Esophagus muscularis mucosa (tissue), 4 donors: Measurements from ENCODE around the gene FALEC. TPM values are rescaled to one million over a fixed set of nuclear protein-coding genes. Genes with fewer than 3 reads are reported as not detected.

Source experiments
- DNase-seq: peaks from one replicate; pipeline ENCODE4 v3.0.0-alpha.2; 2017; ENCODE audit errors: extremely low spot score
- H3K27ac ChIP-seq, 4 donors: fragments of 200-600 bp; sonication (generic); replicated peaks in 1 of 4; 1 replicate in 3 of 4; 2 replicates in 1 of 4; pipeline ENCODE4 v1.5.1; 2016 to 2019; ENCODE audit warnings: mild to moderate bottlenecking in 1 of 4
- H3K27me3 ChIP-seq, 4 donors: fragments of 200-600 bp; sonication (generic); one replicate each; pipeline versions ENCODE4 v1.5.1 to v1.6.0; 2016 to 2019
- H3K36me3 ChIP-seq, 4 donors: fragments of 200-600 bp; sonication (generic); one replicate each; pipeline ENCODE4 v1.5.1; 2016 to 2019
- H3K4me1 ChIP-seq, 4 donors: fragments of 200-600 bp; sonication (generic); one replicate each; pipeline ENCODE4 v1.5.1; 2016 to 2019
- H3K4me3 ChIP-seq, 4 donors: fragments of 200-600 bp; sonication (generic); 1 replicate in 2 of 4; 2 replicates in 2 of 4; pipeline ENCODE4 v1.5.1; 2016 to 2019; ENCODE audit warnings: mild to moderate bottlenecking in 4 of 4, moderate library complexity in 1 of 4
- H3K9me3 ChIP-seq, 4 donors: fragments of 200-600 bp; sonication (generic); 1 replicate in 3 of 4; 2 replicates in 1 of 4; pipeline ENCODE4 v1.5.1; 2016 to 2019
- EP300 ChIP-seq: sonication (generic); formaldehyde crosslinking; IDR thresholded peaks from one replicate; pipeline ENCODE4 v1.6.1; 2017; ENCODE audit warnings: antibody characterized with exemption
- POLR2A ChIP-seq: fragments of 450-650 bp; IDR thresholded peaks from one replicate; pipeline ENCODE4 v1.6.1; 2017; ENCODE audit warnings: antibody characterized with exemption, moderate library complexity, mild to moderate bottlenecking, low read depth
- POLR2AphosphoS5 ChIP-seq, 2 donors: sonication (generic); formaldehyde crosslinking; IDR thresholded peaks; one replicate each; pipeline ENCODE4 v1.6.1; 2017; ENCODE audit warnings: antibody characterized with exemption in 2 of 2
- WGBS: methylation state at CpG from one replicate; pipeline ENCODE4 v1.1.5; 2018; 5-methylcytosine and 5-hydroxymethylcytosine counted together
- intact Hi-C: fragments of 100-400 bp; cut with DNase I; formaldehyde crosslinking; loops from one replicate; pipeline ENCODE4 v1.15.1; 2023
- total RNA-seq, 4 donors: library from RNA; depleted of rRNA; stranded (reverse); fragments of >200 nt; gene quantifications; one replicate each; pipeline versions ENCODE4 v1.1.0 to v1.2.1, GENCODE V29; 2016
- TF ChIP-seq, protein P1 (sequence below), 3 experiments: fragments of 200-600 bp in 2 of 3; fragments of 450-650 bp in 1 of 3; sonication (generic) in 2 of 3; IDR thresholded peaks; one replicate each; pipeline ENCODE4 v1.5.1; 2017 to 2019; ENCODE audit warnings: antibody characterized with exemption in 3 of 3, mild to moderate bottlenecking in 2 of 3, moderate library complexity in 1 of 3

FALEC gene
- total RNA-seq, 4 donors from 2014 or later = not detected

DNA sequence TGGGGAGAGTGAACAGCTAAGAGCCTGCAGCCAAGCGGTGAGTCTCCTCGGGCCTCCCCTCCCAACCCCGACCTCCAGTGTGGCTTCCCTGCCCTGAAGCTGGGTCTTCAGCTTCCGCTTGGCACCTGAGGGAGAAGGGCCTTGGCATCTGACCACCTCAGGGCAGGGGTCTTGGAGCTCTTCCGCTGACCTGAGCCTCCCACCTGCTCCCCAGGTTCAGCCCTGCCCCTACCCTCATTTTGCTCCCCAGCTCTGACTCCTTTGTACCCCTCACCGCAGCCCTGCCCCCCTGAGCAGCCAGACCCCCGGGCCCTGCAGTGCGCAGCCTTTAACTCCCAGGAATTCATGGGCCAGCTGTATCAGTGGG, 38.5 kb downstream of the FALEC start:
- TF ChIP-seq POLR2AphosphoS5 (IDR thresholded peaks at IDR 0.05) = no peak
- TF ChIP-seq, protein P1, sequence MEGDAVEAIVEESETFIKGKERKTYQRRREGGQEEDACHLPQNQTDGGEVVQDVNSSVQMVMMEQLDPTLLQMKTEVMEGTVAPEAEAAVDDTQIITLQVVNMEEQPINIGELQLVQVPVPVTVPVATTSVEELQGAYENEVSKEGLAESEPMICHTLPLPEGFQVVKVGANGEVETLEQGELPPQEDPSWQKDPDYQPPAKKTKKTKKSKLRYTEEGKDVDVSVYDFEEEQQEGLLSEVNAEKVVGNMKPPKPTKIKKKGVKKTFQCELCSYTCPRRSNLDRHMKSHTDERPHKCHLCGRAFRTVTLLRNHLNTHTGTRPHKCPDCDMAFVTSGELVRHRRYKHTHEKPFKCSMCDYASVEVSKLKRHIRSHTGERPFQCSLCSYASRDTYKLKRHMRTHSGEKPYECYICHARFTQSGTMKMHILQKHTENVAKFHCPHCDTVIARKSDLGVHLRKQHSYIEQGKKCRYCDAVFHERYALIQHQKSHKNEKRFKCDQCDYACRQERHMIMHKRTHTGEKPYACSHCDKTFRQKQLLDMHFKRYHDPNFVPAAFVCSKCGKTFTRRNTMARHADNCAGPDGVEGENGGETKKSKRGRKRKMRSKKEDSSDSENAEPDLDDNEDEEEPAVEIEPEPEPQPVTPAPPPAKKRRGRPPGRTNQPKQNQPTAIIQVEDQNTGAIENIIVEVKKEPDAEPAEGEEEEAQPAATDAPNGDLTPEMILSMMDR (IDR thresholded peaks at IDR 0.05) = no peak
- TF ChIP-seq POLR2A = no peak
- no peak for TF ChIP-seq EP300
- peaks cover 40 to 97% (median 72%) of the 10 kb centered on the region in 4 donors for H3K4me1 ChIP-seq
- WGBS = 87% methylated on average over 8 of the region's 8 CpGs
- H3K27me3 ChIP-seq = no peaks in the 10 kb centered on the region
- intact Hi-C loops = loop anchor here (10.0 kb wide), 1 partner anchor 261 kb away; no protein-coding TSS in a partner anchor
- peaks cover 6 to 52% (median 36%) of the 10 kb centered on the region in 4 donors for H3K36me3 ChIP-seq
- H3K4me3 ChIP-seq = no peak overlapping the region
- no peak for DNase-seq
- H3K27ac ChIP-seq = peak overlapping the region; percentile 91 to 96 (median 94)
- H3K9me3 ChIP-seq = no peaks in the 10 kb centered on the region

DNA sequence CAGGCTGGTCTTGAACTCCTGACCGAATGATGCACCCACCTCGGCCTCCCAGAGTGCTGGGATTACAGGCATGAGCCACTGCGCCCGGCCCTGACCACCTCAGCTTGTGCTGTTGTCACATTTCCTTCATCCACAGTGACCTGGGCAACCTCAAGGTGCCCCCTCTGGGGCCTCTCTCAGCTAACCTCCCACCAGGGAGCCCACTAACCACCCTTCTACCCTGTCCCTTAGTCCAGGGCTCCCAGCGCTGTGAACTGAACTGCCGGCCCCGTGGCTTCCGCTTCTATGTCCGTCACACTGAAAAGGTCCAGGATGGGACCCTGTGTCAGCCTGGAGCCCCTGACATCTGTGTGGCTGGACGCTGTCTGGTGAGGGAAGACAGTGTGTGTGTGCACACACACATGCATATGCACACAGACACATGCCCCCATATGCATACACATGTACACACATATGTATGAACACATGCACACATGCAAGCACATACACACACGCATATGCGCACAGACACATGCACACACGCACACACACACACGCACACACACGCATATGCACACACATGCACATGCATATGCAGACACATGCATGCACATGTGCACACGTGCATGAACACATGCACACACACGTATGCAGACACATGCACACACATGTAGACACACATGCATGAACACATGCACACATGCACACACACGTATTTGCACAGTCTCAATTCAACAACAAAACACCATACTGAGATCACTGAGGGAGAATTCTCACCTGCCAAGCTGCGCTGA, 39.8 kb downstream of the FALEC start:
- peak in 1 of 2 donors; percentile 55 for TF ChIP-seq POLR2AphosphoS5 (IDR thresholded peaks at IDR 0.05)
- TF ChIP-seq, protein P1 (IDR thresholded peaks at IDR 0.05) = no peak
- TF ChIP-seq EP300 = no peak
- no peak for TF ChIP-seq POLR2A
- Histone ChIP-seq H3K9me3 (no peaks in the 10 kb centered on the region), H3K4me1 (peaks cover 48 to 98% (median 74%) of the 10 kb centered on the region in 4 donors), H3K4me3 (no peak overlapping the region), H3K27me3 (no peaks in the 10 kb centered on the region), H3K36me3 (peaks cover 6 to 52% (median 36%) of the 10 kb centered on the region in 4 donors), H3K27ac (peak overlapping the region in 2 of 4 donors; percentile 10 to 38)
- intact Hi-C loops = loop anchor here (10.0 kb wide), 1 partner anchor 259 kb away; no protein-coding TSS in a partner anchor
- DNase-seq = no peak
- 67% methylated on average over 6 of the region's 19 CpGs for WGBS

GRCh38 chr1:150555971-150556865, 40.7 kb downstream of the FALEC start:
- no peak for TF ChIP-seq POLR2AphosphoS5 (IDR thresholded peaks at IDR 0.05)
- no peak for TF ChIP-seq POLR2A
- TF ChIP-seq, protein P1 (IDR thresholded peaks at IDR 0.05) = no peak
- no peak for TF ChIP-seq EP300
- Histone ChIP-seq H3K27me3 (no peaks in the 10 kb centered on the region), H3K27ac (peak overlapping the region; percentile 16 to 42 (median 29)), H3K36me3 (peaks cover 6 to 52% (median 36%) of the 10 kb centered on the region in 4 donors), H3K4me1 (peaks cover 51 to 95% (median 71%) of the 10 kb centered on the region in 4 donors), H3K4me3 (no peak overlapping the region), H3K9me3 (no peaks in the 10 kb centered on the region)
- intact Hi-C loops = loop anchor here (10.0 kb wide), 1 partner anchor 259 kb away; no protein-coding TSS in a partner anchor
- no peak for DNase-seq
- WGBS = 75% methylated on average over 15 of the region's 26 CpGs

- WGBS = 84% methylated on average over 23 of the region's 26 CpGs
- no peak for TF ChIP-seq EP300
- TF ChIP-seq POLR2AphosphoS5 (IDR thresholded peaks at IDR 0.05) = no peak
- no peak for DNase-seq
- H3K4me1 ChIP-seq = peaks cover 46 to 93% (median 65%) of the 10 kb centered on the region in 4 donors
- intact Hi-C loops = loop anchor here (10.0 kb wide), 1 partner anchor 258 kb away; no protein-coding TSS in a partner anchor
- peaks cover 6 to 52% (median 36%) of the 10 kb centered on the region in 4 donors for H3K36me3 ChIP-seq
- no peaks in the 10 kb centered on the region for H3K27me3 ChIP-seq
- no peaks in the 10 kb centered on the region for H3K9me3 ChIP-seq
- H3K4me3 ChIP-seq = no peak overlapping the region
- peak overlapping the region in 2 of 4 donors; percentile 42 to 100 for H3K27ac ChIP-seq
These were observed 41.6 kb downstream of the FALEC start for GRCh38 chr1:150557065-150557600.
